Endometrial microvascular endothelial cells (primary cell): ENCODE results near the gene PSMC5. TPM values are rescaled to one million over a fixed set of nuclear protein-coding genes. Genes with fewer than 3 reads are reported as not detected.
"Not testable (repeated sequence)": the region's sequence is repeated elsewhere in the genome, so short reads cannot be mapped to it uniquely, and the experiment has no call there.

Experiments used
- in situ Hi-C: cut with HindIII; loops from 2 replicates; pipeline ENCODE4 v1.10.0; 2017; ENCODE audit warnings: low sequenced_read_pairs, low pct_unique_long_range_greater_than_20kb; ENCODE audit errors: inconsistent ontology term
- total RNA-seq: library from RNA; depleted of rRNA; stranded (reverse); fragments of >200 nt; gene quantifications from one replicate; pipeline ENCODE4 v1.2.3, GENCODE V29; 2015; ENCODE audit errors: inconsistent ontology term

The PSMC5 gene
- total RNA-seq, 1 donor from 2014 or later, result 89.9 TPM

DNA sequence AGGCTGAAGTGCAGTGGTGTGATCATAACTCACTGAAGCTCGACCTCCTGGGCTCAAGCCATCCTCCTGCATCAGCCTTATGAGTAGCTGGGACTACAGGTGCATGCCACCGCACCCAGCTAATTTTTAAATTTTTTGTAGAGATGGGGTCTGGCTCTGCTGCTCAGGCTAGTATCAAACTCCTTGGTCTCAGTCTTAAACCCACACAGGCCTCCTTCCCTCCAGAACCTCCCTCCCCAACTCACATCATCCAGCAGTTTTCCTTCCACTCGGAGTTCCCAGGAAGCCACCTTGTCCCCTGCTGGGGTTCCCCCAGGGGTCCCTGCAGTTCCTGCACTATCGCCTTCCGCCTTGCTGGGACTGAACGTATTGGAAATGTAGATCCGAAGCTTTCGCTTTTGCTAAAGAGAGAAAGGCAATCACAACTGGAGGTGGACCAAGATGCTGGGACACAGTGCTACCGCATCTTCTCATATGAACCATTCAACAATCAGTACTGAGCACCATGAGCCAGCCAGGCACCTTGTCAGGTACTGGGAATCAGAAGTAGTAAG lies 8.0 kb downstream of the PSMC5 start:
- in situ Hi-C loops, result no loop called here

DNA sequence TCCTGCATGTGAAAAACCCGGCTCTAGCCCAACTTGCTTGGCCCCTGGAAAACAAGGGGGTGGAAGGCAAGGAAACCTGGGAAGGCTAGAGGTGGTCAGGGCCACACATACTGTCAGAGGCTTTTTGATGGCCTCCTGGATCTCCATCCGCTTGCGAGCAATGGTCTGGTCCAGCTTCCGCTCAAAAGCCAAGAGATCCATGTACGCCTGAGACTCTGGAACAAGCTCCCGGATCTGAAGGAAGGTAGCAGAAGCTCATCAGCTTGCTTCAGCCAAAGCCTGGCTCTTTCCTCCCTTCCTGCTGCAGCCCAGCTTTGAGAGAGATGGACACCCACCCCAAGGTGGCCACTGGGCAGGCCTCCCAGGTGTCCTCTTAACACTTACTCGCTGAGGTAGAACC lies 9.6 kb downstream of the PSMC5 start:
- in situ Hi-C loops, result no loop called here

DNA sequence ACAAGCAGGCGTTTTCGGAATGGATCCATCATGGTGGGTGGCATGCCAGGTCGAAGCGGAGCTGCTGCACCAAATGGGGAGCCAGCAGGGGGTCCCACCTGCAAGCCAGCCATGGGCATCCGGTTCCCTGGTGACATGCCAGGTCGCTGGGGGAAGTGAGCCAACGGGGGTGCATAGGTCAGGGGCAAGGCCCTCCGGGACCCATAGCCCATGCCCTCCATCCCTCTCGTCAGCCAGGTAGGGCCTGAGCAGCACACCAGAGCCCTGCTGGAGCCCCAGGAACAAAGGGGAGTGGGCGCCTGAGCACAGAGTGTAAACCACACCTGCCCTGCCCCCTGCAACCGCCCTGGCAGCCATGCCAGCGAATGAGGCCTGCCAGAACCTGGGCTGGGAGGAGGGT lies 10.2 kb downstream of the PSMC5 start:
- in situ Hi-C loops, result no loop called here

DNA sequence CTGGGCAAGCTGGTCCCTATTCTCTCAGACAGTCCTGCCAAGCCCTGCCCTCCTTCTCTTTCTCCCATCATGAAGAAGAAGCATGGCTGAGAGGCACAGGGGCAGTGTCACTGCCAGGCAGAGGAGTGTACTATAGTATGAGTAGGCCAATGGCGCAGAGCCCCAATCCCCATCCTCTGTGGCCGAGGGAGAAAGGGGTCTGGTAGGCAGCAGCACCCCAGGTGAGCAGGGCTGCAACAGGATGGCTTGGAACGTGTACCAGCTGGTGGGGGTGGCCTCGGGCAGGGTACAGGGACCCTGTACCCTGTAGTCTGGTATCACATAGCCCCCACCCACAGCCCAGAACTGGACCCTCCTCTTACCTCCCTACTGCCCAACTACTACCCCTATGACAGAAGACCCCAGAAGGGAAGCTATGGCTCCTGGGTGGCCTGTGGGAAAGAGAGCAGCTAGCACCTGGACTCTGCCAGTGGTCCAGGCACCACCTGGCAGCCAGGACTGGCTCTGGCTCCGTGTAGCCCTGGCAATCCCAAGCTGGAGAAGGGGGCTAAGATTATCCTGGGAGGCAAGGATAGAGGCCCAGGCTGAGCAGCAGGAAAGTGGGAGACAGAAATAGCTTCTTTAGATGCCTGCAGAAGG lies 10.8 kb downstream of the PSMC5 start:
- in situ Hi-C loops, result no loop called here

DNA sequence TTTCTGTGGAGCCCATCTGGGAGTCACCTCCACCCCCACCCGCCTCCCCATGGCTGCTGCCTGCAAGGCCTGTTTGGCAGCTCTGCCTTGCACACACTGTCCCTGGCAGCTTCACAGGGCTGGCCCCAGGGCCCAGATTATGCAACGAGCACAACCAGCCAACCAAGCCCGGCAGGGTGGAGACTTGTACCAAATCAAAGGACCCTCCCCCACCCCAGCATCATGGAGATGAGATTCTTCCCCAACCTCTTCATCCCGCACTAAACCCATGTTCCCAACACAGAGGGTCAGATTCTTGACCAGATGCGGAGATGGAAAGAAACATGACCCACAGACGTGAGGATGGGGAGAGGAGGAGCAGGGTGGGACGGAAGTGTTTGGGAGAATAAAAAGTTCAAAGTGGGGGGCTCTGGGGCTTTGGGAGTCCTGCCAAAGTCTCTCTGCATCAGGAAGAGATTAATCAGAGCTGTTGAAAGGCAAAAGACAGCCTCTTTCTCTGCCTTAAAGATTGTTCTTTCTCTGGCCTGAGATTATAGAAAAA lies 11.5 kb downstream of the PSMC5 start:
- in situ Hi-C loops, result no loop called here

DNA sequence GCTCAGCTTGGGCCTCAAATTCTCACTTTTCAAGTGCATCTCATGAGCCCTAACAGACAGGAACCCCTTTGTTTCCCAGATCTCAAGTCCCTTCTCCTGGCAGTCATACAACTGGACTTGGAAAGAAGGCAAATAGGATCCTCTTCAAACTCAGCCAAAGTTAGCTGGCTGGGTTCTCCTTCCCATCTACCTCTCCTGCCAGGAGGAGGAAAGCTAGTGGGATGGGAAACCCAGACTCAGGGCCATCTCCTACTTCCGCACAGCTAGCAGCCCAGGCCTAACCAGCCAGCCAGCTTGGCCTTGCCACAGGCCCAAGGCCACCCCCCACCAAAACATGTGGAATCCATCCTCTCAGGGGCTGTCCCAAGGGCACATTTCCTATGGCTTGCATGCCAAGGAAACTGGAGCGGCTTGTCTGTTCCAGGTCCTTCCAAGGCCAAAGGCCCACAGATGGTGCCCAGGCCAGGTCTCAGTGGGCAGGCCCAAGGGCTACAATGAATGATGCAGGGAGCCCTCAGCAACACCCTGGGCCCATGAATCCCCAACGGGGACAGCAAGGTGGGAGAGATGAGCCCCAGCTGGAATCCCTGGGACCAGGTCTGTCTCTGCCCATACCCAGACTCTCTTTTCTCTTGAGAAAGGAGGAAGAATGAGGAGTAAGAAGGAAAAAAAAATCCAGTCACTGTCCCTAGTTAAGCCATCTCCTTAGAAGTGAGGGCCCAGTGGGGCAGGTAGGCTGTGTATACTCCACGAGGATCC lies 13.5 kb downstream of the PSMC5 start:
- in situ Hi-C loops, result no loop called here

DNA sequence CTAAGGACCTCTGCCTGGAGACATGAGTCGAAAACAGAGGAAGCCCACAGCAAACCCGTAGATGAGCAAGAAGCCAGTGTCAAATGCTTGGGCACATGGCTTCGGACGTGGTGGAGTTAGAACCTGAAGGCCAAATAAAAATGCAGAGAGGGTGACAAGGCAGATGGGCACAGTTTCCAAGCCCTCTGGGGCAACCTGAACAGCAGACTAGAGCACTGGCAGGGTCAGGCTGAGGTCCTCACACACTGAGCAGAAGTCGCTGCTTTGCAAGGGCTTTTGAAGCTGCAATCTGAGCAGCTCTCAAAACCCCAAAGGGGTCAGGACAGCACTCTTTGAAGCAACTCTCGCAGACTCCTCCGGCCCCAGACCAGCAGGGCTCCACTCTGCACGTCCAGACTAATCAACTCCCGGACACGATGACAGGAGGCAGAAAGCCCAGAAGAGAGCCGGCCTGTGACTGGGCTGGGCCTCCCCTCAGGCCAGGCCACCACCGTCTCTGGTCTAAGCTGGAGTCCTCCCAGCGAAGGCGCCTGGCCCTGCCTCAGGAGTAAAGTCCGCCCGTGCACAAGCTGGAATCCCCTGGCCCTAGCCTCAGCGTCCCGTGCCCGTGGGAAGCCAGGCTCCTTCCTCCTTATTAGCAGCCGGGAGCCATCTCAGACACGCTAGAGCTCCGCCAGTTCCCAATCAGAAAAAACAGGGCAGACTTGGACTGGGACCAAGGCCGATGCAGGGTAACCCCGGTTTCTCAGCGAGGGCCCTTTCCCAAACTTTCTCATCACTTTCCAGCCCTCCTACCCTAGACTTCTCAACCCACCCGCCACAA lies 14.3 kb downstream of the PSMC5 start:
- in situ Hi-C loops, result no loop called here

DNA sequence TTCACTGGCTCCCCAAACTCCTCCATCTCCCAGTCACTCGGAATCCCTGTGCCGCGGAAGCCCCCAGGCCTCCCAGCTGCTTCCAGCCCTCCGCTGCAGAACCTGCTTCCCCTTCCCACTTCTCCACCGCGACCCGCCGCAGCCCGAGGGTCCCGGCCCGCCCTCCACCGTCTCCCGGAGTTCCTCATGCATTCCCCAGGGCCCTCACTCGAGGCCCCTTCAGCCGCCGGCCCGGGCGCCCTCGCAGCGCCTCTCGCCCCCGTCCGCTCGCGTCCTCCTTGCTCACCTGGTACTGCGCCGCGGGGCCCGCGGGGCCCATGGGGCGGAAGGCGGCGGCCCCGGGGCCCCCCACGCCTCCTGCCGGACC lies 14.9 kb downstream of the PSMC5 start:
- in situ Hi-C loops, result no loop called here

DNA sequence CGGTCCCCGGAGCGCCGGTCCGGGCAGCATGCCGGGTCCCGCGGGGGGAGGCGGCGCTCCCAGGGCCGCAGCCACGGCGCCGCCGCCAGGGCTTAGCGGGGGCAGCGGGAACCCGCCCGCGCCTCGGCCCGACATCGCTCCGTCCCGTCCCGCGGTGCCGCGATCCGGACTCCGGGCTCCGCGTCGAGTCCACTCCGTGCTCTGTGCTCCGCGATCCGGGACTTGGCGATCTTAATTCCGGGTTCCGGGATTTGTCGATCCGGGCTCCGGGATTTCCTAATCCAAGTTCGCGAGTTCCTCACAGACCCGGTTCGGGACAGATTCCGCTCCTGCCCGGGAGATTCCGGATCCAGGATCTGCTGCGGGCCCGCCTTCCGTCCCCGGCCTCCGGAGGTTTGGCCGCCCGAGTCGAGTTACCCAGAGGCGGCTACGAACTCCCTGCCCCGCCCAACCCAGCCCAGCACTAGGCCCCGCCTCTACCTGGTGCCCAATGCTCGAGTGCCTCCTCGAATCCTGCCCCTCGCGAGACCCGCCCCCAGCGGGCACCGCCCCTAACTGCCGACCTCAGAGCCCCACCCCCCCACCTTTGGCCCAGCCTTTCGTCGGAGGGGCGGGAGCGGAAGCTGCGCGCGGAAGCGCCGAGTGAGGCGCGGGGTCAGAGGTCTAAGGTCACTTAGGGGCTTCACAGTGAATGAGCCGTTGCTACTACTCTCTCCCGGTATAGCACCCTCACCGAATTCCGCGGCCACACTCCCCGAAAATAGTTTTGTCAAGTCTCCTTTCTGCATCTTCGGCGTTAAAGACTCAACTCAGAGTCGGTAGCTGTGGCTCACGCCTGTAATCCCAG lies 15.5 kb downstream of the PSMC5 start, which contains the start of gene SMARCD2:
Gene SMARCD2, minus strand, starts transcription at position 146 of the 847 bp plus-strand sequence. Its CDS starts 11 bp downstream, at position 135.
- in situ Hi-C loops, result no loop called here

DNA sequence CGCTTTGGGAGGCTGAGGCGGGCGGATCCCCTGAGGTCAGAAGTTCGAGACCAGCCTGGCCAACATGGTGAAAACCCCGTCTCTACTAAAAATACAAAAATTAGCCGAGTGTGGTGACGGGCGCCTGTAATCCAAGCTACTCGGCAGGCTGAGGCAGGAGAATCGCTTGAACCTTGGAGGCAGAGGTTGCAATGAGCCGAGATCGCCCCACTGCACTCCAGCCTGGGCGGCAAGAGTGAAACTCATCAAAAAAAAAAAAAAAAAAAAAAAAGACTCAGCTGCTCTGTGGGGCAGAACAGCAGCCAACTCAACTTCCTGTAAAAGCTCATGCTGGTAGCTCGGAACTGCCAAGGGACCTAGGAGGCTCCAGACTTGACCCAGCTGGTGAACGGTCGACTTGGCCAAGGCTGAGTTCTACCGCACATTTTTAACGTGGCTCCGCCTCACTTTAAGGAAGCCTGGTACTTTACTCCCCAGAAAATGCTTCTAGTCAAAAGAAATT lies 16.2 kb downstream of the PSMC5 start:
- in situ Hi-C loops, result not testable (repeated sequence)

DNA sequence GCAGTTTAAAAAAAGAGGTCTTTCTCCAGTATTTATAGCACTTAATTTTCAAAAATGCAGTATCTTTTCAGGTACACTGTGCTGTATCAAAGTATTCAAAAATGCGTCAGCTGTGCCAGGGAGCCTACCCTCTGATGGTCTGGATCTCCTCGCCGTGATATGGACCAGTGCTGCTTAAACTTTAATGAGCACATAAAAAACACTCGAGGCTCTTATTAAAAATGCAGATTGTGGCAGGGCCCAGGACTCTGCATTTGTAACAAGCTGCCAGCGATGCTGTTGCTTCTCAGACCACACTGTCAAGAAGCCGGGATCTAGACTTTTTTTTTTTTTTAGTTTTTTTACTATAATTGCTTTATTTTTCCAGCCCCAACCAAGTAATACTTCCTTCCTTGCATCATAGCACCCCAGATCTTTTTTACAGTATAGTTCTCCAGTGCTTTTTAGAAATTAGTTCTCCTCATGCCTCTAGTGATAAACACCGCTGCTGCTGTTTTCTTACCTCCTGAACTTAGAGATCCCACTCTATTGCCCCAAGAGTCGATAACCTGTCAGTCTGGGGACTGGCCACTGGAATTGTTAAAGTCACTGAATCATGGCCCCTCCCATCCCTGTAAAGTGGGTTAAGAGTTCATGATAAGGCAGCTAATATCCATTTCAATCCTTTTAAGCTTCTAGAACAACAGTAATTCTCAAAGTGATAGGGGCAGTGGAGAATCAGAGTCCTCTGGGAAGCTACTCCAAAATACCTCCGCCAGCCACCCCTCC lies 16.9 kb downstream of the PSMC5 start:
- in situ Hi-C loops, result no loop called here

DNA sequence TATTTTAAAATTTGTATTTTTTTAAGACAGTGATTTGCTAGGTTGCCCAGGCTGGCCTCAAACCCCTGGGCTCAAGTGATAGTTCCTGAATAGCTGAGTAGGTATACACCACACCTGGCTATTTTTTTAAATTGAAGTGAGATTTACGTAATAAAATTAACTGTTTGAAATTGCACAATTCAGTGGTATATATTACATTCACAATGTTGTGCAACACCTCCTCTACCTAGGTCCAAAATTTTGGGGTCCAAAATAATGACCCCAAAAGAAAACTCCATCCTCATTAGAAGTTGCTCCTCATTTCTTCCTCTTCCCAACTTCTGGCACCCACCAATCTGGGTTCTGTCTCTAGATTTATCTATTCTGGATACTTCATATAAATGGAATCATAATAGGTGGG lies 18.3 kb downstream of the PSMC5 start:
- in situ Hi-C loops, result no loop called here

DNA sequence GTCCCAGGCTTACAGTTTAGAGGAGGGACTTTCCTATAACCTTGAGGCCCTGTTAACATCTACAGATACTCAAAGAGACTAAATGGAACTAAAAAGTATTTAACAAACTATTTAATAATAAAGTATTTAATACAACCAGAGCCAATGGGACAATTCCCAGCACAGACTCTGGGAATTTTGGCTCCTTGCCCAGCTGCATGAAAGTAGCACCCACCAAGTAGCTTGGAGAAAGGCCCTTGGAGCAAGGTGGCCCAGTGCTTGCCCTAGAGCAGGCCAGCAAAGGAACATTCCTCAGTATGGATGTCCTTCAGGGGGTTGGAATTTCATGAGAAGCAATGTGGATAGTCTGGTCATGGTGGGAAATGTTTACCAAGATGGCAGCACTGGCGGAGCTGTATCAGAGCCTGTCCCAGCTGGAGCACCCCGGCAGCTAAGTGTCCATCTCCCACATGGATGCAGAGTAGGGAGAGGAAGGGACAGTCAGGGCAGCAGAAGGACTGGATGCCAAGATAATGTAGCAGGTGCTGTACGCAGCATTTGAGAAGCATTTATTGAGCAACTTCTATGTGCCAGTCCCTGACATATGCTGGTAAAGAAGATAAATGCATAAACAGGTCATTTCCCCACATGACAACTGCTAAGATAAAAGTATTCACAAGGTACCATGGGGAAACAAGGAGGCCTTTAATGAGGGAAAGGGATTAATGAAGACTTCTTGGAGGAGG lies 20.5 kb downstream of the PSMC5 start:
- in situ Hi-C loops, result no loop called here

DNA sequence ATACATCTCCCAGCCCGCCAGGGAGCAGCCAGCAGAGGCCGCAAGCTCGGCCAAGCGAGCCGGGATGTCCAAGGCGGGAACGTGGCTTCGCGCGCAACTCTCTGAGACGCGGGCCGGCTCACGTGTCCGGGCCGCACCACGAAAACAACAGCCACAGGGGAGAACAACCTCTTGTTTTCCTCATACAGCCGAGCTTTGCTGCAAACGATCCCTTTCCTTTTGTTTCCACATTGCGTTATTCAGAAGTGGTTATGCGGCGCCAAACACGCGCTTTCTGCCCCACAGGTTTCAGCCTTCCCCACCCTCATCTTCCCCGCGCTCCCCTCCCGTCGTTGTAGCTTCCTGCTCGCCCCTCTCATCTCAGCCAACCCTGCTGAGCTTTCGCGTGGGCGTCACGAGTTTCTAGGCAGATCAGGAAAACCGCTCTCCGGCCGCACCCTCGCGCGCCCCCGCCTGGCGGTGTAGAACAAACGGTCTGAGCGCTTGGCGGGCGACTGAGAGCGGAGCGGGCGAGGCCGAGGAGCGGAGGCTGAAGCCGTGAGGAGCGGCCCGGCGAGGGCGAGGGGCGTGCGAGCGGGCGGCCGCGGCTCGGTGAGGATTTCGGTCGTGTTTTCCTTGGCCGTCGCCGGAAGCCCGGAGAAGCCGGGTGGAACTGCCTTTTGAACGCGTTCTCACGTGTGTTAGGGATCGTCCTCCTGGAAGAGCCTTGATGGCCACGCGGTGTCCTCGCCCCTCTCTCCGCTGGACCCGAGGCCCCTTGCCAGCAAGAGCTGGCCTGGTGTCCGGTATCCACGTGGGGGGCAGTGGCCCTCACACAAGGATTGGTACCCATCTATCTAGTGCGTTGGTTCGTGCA lies 21.8 kb downstream of the PSMC5 start:
- in situ Hi-C loops, result no loop called here

DNA sequence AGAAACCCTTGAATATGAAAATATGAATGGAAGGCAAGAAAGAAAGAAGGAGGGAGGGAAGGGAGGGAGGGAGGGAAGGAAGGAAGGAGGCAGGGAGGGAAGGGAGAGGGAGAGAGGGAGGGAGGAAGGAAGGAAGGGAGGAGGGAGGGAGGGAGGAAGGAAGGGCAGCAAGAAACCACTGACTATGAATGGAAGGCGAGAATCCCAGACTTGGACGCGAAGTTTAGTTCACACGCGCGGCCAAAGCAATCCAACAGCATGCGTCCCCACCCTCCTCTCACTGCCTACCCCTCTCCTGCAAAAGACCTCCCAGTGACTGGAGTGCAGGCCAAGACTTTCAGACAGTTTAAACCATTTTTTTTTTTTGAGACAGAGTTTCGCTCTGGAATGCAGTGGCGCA lies 23.2 kb downstream of the PSMC5 start:
- in situ Hi-C loops, result no loop called here

DNA sequence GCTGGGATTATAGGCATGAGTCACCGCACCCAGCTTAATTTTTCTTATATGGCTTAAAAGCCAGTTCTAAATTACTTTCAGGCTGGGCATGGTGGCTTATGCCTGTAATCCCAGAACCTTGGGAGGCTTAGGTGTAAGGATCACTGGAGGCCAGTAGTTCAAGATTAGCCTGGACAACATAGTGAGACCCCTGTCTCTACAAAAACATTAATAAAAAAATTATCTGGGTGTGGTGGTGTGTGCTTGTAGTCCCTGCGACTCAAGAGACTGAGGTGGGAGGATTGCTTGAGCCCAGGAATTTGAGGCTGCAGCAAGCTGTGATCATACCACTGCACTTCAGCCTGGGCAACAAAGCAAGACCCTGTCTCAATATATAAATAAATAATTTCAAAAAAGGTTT lies 26.0 kb downstream of the PSMC5 start:
- in situ Hi-C loops, result no loop called here
